Measurements from ENCODE around the gene CHCHD5.

DNA sequence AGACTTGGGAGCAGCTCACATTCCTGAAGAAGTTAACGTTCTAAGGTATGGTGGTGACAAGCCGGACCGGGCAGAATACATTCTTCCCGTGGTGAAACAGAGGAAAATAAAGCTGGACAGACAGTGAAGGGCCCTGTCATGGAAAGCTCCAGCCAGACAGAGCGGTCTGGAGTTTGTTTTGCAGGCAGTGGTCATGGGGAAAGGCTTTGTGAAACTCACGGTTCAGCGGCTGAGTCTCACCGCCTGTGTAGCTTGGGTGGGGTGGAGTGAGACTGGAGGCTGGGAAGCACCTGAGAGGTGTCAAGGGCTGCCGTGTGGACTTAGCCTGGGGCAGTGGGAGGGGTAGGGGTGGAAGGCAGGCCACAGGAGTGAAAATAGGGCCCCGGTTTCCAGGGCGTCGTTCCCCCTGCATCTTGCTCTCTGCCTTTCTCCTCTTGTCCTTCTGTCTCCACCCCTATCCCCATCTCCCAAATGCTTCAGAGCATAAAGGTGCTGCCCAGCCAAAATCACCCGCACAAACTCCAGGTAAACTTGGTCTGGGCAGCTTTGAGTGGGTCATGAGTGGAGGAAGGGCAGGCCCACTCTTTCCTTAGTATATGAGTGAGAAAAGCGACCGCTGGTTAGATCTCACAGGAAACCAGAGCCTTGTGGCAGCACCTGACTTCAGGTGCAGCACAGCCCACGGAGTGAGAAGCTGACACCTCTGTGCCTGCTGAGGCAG is 49.9 kb downstream of the CHCHD5 start:
- TF ChIP-seq, protein P1, sequence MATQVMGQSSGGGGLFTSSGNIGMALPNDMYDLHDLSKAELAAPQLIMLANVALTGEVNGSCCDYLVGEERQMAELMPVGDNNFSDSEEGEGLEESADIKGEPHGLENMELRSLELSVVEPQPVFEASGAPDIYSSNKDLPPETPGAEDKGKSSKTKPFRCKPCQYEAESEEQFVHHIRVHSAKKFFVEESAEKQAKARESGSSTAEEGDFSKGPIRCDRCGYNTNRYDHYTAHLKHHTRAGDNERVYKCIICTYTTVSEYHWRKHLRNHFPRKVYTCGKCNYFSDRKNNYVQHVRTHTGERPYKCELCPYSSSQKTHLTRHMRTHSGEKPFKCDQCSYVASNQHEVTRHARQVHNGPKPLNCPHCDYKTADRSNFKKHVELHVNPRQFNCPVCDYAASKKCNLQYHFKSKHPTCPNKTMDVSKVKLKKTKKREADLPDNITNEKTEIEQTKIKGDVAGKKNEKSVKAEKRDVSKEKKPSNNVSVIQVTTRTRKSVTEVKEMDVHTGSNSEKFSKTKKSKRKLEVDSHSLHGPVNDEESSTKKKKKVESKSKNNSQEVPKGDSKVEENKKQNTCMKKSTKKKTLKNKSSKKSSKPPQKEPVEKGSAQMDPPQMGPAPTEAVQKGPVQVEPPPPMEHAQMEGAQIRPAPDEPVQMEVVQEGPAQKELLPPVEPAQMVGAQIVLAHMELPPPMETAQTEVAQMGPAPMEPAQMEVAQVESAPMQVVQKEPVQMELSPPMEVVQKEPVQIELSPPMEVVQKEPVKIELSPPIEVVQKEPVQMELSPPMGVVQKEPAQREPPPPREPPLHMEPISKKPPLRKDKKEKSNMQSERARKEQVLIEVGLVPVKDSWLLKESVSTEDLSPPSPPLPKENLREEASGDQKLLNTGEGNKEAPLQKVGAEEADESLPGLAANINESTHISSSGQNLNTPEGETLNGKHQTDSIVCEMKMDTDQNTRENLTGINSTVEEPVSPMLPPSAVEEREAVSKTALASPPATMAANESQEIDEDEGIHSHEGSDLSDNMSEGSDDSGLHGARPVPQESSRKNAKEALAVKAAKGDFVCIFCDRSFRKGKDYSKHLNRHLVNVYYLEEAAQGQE (IDR thresholded peaks at IDR 0.05) = no peak
- TF ChIP-seq, protein P2, sequence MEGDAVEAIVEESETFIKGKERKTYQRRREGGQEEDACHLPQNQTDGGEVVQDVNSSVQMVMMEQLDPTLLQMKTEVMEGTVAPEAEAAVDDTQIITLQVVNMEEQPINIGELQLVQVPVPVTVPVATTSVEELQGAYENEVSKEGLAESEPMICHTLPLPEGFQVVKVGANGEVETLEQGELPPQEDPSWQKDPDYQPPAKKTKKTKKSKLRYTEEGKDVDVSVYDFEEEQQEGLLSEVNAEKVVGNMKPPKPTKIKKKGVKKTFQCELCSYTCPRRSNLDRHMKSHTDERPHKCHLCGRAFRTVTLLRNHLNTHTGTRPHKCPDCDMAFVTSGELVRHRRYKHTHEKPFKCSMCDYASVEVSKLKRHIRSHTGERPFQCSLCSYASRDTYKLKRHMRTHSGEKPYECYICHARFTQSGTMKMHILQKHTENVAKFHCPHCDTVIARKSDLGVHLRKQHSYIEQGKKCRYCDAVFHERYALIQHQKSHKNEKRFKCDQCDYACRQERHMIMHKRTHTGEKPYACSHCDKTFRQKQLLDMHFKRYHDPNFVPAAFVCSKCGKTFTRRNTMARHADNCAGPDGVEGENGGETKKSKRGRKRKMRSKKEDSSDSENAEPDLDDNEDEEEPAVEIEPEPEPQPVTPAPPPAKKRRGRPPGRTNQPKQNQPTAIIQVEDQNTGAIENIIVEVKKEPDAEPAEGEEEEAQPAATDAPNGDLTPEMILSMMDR (IDR thresholded peaks at IDR 0.05; ENCODE audit: low read depth, low read length, missing input control) = no peak
- no peak for TF ChIP-seq YY1 (IDR thresholded peaks at IDR 0.05)
- TF ChIP-seq, protein P3, sequence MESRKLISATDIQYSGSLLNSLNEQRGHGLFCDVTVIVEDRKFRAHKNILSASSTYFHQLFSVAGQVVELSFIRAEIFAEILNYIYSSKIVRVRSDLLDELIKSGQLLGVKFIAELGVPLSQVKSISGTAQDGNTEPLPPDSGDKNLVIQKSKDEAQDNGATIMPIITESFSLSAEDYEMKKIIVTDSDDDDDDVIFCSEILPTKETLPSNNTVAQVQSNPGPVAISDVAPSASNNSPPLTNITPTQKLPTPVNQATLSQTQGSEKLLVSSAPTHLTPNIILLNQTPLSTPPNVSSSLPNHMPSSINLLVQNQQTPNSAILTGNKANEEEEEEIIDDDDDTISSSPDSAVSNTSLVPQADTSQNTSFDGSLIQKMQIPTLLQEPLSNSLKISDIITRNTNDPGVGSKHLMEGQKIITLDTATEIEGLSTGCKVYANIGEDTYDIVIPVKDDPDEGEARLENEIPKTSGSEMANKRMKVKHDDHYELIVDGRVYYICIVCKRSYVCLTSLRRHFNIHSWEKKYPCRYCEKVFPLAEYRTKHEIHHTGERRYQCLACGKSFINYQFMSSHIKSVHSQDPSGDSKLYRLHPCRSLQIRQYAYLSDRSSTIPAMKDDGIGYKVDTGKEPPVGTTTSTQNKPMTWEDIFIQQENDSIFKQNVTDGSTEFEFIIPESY (IDR thresholded peaks at IDR 0.05) = no peak
- TF ChIP-seq TAF1 (conservative IDR thresholded peaks at IDR 0.05) = no peak
- TF ChIP-seq, protein P4, sequence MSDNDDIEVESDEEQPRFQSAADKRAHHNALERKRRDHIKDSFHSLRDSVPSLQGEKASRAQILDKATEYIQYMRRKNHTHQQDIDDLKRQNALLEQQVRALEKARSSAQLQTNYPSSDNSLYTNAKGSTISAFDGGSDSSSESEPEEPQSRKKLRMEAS (IDR thresholded peaks at IDR 0.05) = no peak
- TF ChIP-seq EGR1 (IDR thresholded peaks at IDR 0.05; ENCODE audit: low read depth in 2 of 2) = no peak
- TF ChIP-seq SP1 (IDR thresholded peaks at IDR 0.05) = no peak
- TF ChIP-seq, protein P5, sequence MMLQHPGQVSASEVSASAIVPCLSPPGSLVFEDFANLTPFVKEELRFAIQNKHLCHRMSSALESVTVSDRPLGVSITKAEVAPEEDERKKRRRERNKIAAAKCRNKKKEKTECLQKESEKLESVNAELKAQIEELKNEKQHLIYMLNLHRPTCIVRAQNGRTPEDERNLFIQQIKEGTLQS (IDR thresholded peaks at IDR 0.05) = no peak
- TF ChIP-seq RXRA (IDR thresholded peaks at IDR 0.05) = no peak
- TF ChIP-seq JUND (IDR thresholded peaks at IDR 0.05) = no peak
- no peak for TF ChIP-seq RAD21 (IDR thresholded peaks at IDR 0.05)
- TF ChIP-seq HNF4G (IDR thresholded peaks at IDR 0.05) = no peak
